Activated naive CD4-positive, alpha-beta T cell treated with anti-CD3 and anti-CD28 coated beads, Interleukin-2, amount 50 U/mL, for 24 hours (primary cell): ENCODE data around the gene SYT3.

ENCODE experiments used
- H3K27ac Mint-ChIP-seq: one replicate; pipeline ENCODE4 v1.8.0; 2021; ENCODE audit warnings: mild to moderate bottlenecking, mixed read lengths
- H3K27me3 Mint-ChIP-seq: one replicate; pipeline ENCODE4 v1.8.0; 2021; ENCODE audit warnings: mixed read lengths
- H3K36me3 Mint-ChIP-seq: one replicate; pipeline ENCODE4 v1.8.0; 2021; ENCODE audit warnings: mixed read lengths
- H3K4me1 Mint-ChIP-seq: one replicate; pipeline ENCODE4 v1.8.0; 2021; ENCODE audit warnings: mixed read lengths
- H3K4me3 Mint-ChIP-seq: one replicate; pipeline ENCODE4 v1.8.0; 2021; ENCODE audit warnings: mild to moderate bottlenecking, mixed read lengths
- H3K9me3 Mint-ChIP-seq: one replicate; pipeline ENCODE4 v1.8.0; 2021; ENCODE audit warnings: mixed read lengths

SYT3 gene

GRCh38 chr19:50667177-50667758 is 27.6 kb upstream of the SYT3 start:
- Mint-ChIP-seq H3K9me3 (no peaks in the 10 kb centered on the region), H3K36me3 (no peaks in the 10 kb centered on the region), H3K27ac (no peak overlapping the region), H3K4me1 (no peaks in the 10 kb centered on the region), H3K27me3 (peaks cover 42% of the 10 kb centered on the region), H3K4me3 (no peak overlapping the region)

- no peak overlapping the region for H3K4me3 Mint-ChIP-seq
- H3K9me3 Mint-ChIP-seq: no peaks in the 10 kb centered on the region
- peaks cover 44% of the 10 kb centered on the region for H3K27me3 Mint-ChIP-seq
- H3K27ac Mint-ChIP-seq: no peak overlapping the region
- no peaks in the 10 kb centered on the region for H3K36me3 Mint-ChIP-seq
- H3K4me1 Mint-ChIP-seq: no peaks in the 10 kb centered on the region
Observed at GRCh38 chr19:50666346-50667176, 26.9 kb upstream of the SYT3 start.

GRCh38 chr19:50664204-50664603 is 24.5 kb upstream of the SYT3 start:
- Mint-ChIP-seq H3K27ac (no peak overlapping the region), H3K27me3 (peaks cover 38% of the 10 kb centered on the region), H3K4me3 (no peak overlapping the region), H3K36me3 (no peaks in the 10 kb centered on the region), H3K9me3 (no peaks in the 10 kb centered on the region), H3K4me1 (no peaks in the 10 kb centered on the region)

- Mint-ChIP-seq H3K4me3 (no peak overlapping the region), H3K4me1 (peaks cover 1% of the 10 kb centered on the region), H3K9me3 (no peaks in the 10 kb centered on the region), H3K27ac (no peak overlapping the region), H3K27me3 (peaks cover 37% of the 10 kb centered on the region), H3K36me3 (no peaks in the 10 kb centered on the region)
Observed at GRCh38 chr19:50663482-50663790, 23.8 kb upstream of the SYT3 start.

- Mint-ChIP-seq H3K27ac (no peak overlapping the region), H3K9me3 (no peaks in the 10 kb centered on the region), H3K36me3 (peaks cover 5% of the 10 kb centered on the region), H3K27me3 (peaks cover 43% of the 10 kb centered on the region), H3K4me1 (peaks cover 7% of the 10 kb centered on the region), H3K4me3 (no peak overlapping the region)
Observed at GRCh38 chr19:50662651-50663481, 23.2 kb upstream of the SYT3 start.

GRCh38 chr19:50661766-50662650 is 22.3 kb upstream of the SYT3 start:
- Mint-ChIP-seq H3K4me3 (no peak overlapping the region), H3K4me1 (peaks cover 15% of the 10 kb centered on the region), H3K27me3 (peaks cover 51% of the 10 kb centered on the region), H3K9me3 (peaks cover 6% of the 10 kb centered on the region), H3K36me3 (peaks cover 5% of the 10 kb centered on the region), H3K27ac (no peak overlapping the region)

GRCh38 chr19:50661023-50661422 is 21.3 kb upstream of the SYT3 start:
- Mint-ChIP-seq H3K27me3 (peaks cover 58% of the 10 kb centered on the region), H3K9me3 (peaks cover 10% of the 10 kb centered on the region), H3K36me3 (peaks cover 5% of the 10 kb centered on the region), H3K4me3 (no peak overlapping the region), H3K27ac (no peak overlapping the region), H3K4me1 (peaks cover 15% of the 10 kb centered on the region)

- Mint-ChIP-seq H3K9me3 (peaks cover 10% of the 10 kb centered on the region), H3K4me3 (no peak overlapping the region), H3K4me1 (peaks cover 15% of the 10 kb centered on the region), H3K27ac (no peak overlapping the region), H3K36me3 (peaks cover 5% of the 10 kb centered on the region), H3K27me3 (peaks cover 59% of the 10 kb centered on the region)
Observed at GRCh38 chr19:50660088-50660366, 20.3 kb upstream of the SYT3 start.

GRCh38 chr19:50659318-50660087 is 19.8 kb upstream of the SYT3 start:
- H3K27me3 Mint-ChIP-seq: peaks cover 56% of the 10 kb centered on the region
- H3K4me3 Mint-ChIP-seq: no peak overlapping the region
- peaks cover 5% of the 10 kb centered on the region for H3K36me3 Mint-ChIP-seq
- no peak overlapping the region for H3K27ac Mint-ChIP-seq
- H3K9me3 Mint-ChIP-seq: peaks cover 10% of the 10 kb centered on the region
- peaks cover 15% of the 10 kb centered on the region for H3K4me1 Mint-ChIP-seq

- Mint-ChIP-seq H3K36me3 (peaks cover 5% of the 10 kb centered on the region), H3K4me3 (peak overlapping the region; percentile 79), H3K9me3 (peaks cover 10% of the 10 kb centered on the region), H3K27ac (peak overlapping the region; percentile 43), H3K4me1 (peaks cover 15% of the 10 kb centered on the region), H3K27me3 (peaks cover 56% of the 10 kb centered on the region)
Observed at GRCh38 chr19:50658441-50659317, 19.0 kb upstream of the SYT3 start.

- H3K4me3 Mint-ChIP-seq: peak overlapping the region; percentile 79
- peak overlapping the region; percentile 43 for H3K27ac Mint-ChIP-seq
- H3K36me3 Mint-ChIP-seq: peaks cover 5% of the 10 kb centered on the region
- peaks cover 15% of the 10 kb centered on the region for H3K4me1 Mint-ChIP-seq
- peaks cover 54% of the 10 kb centered on the region for H3K27me3 Mint-ChIP-seq
- peaks cover 10% of the 10 kb centered on the region for H3K9me3 Mint-ChIP-seq
Observed at GRCh38 chr19:50657712-50658440, 18.2 kb upstream of the SYT3 start.

GRCh38 chr19:50657222-50657669 is 17.6 kb upstream of the SYT3 start:
- H3K4me1 Mint-ChIP-seq: peaks cover 15% of the 10 kb centered on the region
- H3K27ac Mint-ChIP-seq: peak overlapping the region; percentile 14
- H3K4me3 Mint-ChIP-seq: peak overlapping the region; percentile 79
- peaks cover 10% of the 10 kb centered on the region for H3K9me3 Mint-ChIP-seq
- peaks cover 54% of the 10 kb centered on the region for H3K27me3 Mint-ChIP-seq
- H3K36me3 Mint-ChIP-seq: peaks cover 5% of the 10 kb centered on the region

GRCh38 chr19:50654882-50655281 is 15.2 kb upstream of the SYT3 start:
- Mint-ChIP-seq H3K36me3 (peaks cover 5% of the 10 kb centered on the region), H3K9me3 (peaks cover 10% of the 10 kb centered on the region), H3K27me3 (peaks cover 43% of the 10 kb centered on the region)

More at GRCh38 chr19:50654882-50655281, 15.2 kb upstream of the SYT3 start:
- H3K4me3 Mint-ChIP-seq: no peak overlapping the region
- peaks cover 15% of the 10 kb centered on the region for H3K4me1 Mint-ChIP-seq
- H3K27ac Mint-ChIP-seq: no peak overlapping the region
